Measurements from ENCODE around the gene CCNC.

The CCNC gene

DNA sequence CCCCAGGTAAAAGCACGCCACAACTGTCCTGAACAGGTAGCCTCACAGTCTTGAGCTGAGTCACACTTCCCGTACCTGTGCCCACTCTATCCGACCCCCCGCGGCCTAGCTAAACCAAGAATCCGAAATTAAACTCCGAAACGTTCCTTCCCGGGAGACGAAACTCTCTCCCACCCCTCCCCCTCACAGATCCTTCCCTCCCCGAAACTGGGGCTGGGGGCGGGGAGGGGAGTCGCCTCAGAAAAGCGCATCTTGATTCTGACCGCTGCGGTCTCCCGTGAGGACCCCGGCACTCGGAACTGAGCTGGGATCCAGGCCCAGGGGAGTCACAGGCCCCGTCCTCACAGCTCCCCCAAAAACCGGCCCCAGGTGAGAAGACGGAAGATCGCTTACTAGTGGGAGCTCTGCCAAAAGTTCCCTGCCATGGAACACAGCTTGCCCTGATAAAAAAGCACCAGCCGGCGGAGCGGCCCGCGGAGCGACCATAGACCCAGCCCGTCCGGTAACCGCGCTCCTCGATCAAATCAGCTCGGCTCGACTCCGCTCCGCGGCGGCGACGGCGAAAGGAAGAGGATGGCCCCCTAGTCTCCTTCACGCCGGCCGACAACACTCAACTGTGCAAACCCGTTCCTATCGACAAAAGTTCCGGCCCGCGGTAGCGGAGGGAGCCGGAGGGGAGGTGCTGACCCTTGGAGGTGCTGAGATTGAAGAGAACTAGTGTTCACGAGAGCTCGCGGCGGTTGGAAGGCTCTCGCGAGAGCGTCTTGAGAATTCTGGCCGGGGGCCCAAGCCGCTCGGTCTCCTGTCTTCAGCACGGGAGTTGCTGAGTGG is at the start of gene CCNC:
CCNC (minus strand) TSS at position 558 of the 831 bp plus-strand sequence; CDS start at position 425, 133 bp downstream.
- peak; percentile 78 to 85 (median 82) for DNase-seq

- DNase-seq = no peak
These were observed 48.7 kb upstream of the CCNC start for GRCh38 chr6:99617131-99617530.

- DNase-seq = no peak
These were observed 46.1 kb upstream of the CCNC start for GRCh38 chr6:99614430-99615186.

- no peak for DNase-seq
These were observed 45.4 kb upstream of the CCNC start for GRCh38 chr6:99613705-99614429.

GRCh38 chr6:99613409-99613704 is 44.9 kb upstream of the CCNC start:
- peak in 1 of 4 experiments; percentile 11 for DNase-seq

DNA sequence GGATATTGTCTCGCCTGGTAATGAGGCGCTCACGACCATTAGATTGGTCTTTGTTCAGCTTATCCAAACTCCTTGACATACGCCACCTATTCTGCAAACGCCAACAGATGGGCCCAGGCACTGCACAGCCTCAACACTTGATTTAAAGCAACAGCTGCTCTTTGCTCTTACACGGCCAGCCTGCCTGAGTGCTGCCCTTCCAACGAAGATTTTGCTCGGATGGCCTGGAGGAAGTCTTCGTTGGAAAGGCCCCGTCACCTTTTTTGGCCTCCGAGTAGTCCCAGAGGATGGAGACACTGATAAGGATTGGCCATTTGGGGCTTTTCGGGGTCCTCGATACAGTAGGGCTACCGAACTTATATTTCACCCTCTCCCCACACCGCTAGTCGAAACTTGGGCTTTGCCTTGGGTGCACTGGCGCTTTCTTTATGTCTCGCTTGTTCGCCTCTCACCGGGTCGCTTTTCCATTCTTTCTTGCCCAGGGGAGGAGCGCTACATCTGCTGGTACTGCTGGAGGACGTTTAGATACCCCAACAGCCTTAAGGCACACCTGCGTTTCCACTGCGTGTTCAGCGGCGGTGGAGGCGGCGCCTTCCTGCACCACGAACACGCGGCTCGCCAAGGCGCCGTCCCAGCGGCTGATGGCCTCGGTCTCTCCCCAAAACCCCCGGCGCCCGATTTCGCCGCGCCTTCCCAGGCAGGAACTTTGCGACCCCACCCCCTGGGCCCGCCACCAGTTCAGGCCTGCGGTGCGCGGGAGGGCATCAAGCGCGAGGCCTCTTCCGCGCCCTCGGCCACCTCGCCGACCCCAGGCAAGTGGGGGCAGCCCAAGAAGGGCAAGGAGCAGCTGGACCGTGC is 44.3 kb upstream of the CCNC start:
- DNase-seq = no peak

DNA sequence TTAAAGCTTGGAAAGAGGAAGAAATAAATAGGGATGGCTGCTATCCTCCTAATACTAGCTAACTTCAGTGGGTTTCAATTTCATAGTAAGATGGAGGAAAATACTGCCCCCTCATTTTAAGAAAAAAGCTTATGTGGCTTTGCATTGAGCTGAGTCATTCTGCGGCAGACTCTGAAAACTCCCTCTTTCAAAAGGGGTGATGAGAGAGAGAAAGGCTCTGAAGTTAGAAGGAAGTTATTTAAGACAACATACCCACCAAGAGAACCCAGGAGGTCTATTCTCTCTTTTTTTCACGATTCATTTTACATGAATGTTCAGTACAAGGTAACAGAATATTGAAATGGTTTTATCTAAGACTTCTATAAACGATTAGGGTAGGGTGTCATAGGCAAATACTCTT is 42.7 kb upstream of the CCNC start:
- no peak for DNase-seq

- no peak for DNase-seq
These were observed 41.5 kb upstream of the CCNC start for GRCh38 chr6:99609905-99610489.

GRCh38 chr6:99608886-99609482 is 40.5 kb upstream of the CCNC start:
- no peak for DNase-seq

DNA sequence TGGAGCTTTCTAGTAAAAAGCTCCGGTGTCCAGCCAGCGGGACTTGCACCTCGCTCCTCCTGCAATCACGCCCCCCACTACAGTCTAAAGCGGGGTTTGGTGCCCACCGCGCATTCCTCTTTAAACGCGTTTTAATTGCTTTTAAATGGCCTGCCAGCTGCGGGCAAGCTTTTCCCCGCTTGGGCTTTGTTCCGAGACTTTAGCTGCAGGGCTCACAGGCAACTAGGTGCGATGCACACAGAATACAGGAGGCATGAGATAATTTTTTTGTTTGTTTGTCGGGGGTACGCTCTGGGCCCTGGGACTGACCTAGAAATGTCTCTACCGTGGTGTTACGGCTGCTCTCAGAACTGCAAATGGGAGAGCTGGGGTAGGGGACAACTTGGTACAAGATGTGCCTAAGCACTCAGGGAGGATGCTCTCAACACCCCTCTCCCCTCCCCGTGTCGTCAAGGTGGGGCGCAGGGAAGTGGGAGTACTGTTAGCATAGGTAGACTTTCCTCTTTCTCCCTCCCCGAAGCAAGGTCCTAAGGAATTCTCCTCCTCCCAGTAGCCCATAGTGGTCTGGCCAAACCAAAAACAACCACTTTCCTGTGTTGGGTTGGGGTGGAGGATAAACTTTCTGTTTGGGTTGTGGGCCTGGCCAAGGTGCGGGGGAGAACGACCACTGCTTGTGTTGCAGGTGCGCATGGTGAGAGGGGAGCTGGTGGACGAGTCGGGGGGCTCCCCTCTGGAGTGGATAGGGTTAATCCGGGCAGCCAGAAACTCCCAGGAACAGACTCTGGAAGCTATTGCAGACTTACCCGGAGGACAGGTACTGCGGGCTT is 39.8 kb upstream of the CCNC start:
- no peak for DNase-seq

GRCh38 chr6:99607416-99608036 is 39.1 kb upstream of the CCNC start:
- DNase-seq = no peak

- no peak for DNase-seq
These were observed 38.4 kb upstream of the CCNC start, which contains the start of gene PRDM13 for GRCh38 chr6:99606656-99607415. Gene PRDM13, plus strand, starts transcription at chr6:99606833. Its CDS starts 202 bp downstream, at chr6:99607035.

- no peak for DNase-seq
These were observed 37.6 kb upstream of the CCNC start for GRCh38 chr6:99605911-99606655.

DNA sequence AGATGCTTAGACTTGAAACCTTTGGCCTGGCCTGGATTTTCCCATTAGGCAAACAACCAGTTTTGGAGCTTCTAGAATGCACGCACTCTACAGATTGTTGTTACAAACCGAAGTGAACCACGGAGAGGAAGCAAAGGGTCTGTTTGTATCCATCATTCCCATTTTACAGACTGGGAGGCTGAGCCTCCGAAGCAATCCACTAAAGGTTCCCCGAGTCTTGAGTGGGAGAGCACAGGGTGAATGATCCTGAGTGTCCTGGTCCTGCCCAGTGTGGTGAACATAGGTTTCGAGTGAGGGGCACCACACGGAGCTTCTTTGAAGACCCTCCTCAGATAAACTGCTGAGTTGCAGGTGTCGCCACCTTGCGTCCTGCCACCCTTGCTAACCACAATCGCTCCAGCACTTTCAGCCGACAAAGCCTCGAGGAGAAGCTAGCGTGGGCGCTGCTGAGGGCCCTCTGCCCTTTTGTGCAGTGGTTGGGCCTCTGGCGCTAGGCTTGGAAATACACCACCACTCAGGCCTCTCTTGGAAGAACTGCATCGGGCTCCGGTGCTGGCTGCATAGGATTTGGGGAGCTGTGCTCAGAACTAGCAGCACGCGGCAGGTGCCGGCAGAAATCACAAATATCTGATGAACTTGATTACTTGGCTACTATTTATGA is 36.7 kb upstream of the CCNC start:
- no peak for DNase-seq

GRCh38 chr6:99604166-99605073 is 36.0 kb upstream of the CCNC start:
- DNase-seq = no peak

DNA sequence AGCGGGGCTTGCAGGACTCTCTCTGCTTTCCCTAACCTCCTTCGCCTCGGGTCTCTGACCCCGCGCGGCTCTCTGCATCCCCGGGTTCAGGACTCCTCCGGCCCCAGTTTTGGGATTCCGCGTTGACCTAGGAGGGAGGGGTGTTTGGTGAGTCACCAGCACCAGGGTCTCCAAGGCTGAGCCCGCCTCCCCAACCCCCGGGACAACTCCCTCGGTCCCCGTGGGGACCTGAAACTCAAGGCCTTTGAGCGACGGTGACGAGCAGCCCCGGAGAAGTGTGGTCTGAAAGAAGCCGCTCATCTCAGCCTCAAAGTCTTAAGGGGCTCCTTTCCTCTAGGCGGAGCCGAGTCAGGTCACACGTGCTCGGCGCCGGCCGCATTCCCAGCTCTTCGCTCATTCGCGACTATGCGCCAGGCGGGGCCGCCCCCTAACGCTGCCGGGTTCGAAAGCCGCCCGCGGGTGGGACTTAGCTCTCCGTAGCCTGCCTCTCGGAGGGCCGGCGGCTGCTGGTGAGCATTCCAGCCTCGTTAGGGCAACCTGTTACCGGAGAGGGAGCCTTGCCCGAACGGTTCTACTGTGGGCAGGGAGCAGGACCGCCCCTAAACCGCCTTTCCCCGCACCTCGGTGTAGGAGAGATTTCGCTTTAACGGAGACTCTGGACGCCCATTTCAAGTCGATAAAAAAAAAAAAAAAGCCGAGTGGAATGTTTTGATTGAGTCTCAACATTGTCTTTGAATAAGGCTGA is 35.1 kb upstream of the CCNC start:
- no peak for DNase-seq

Data from activated CD4-positive, CD25-positive, alpha-beta regulatory T cell (primary cell).